Uterus (tissue), 2 donors: ENCODE data around the gene EIF4E2.

Source experiments
- CTCF ChIP-seq, 4 experiments: fragments of 200-600 bp in 2 of 4; fragments of 450-650 bp in 2 of 4; sonication (generic) in 2 of 4; IDR thresholded peaks; one replicate each; pipeline ENCODE4 v1.5.1; 2016 to 2019; ENCODE audit warnings: antibody characterized with exemption in 4 of 4, mild to moderate bottlenecking in 2 of 4, moderate library complexity in 1 of 4
- POLR2A ChIP-seq, 2 donors: fragments of 450-650 bp; IDR thresholded peaks; one replicate each; pipeline ENCODE4 v1.6.1; 2016; ENCODE audit warnings: antibody characterized with exemption in 2 of 2, mild to moderate bottlenecking in 1 of 2, moderate library complexity in 1 of 2

DNA sequence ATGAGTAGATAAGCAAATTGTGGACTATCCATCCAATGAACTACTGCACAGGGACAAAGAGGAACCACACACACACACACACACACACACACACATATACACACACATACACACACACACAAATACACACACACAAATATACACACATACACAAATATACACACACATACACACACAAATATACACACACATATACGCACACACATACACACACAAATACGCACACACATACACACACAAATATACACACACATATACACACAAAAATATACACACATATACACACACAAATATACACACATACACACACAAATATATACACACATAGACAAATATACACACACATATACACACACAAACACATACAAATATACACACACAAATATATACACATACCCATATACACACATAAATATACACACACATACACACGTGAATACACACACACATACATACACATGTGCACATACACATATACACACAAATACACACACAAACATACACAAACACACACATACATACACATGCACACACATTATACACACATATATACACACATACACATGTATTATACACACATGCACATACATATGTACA is 63.1 kb downstream of the EIF4E2 start:
- TF ChIP-seq CTCF (IDR thresholded peaks at IDR 0.05) (no peak), POLR2A (IDR thresholded peaks at IDR 0.05) (no peak)
